SH-SY5Y (cell line): ENCODE data around the gene IGF2R.

ENCODE experiments used
- GATA2 ChIP-seq: IDR thresholded peaks from 2 replicates; pipeline ENCODE4 v1.6.1; 2011; ENCODE audit warnings: mild to moderate bottlenecking, low read depth, low read length
- GATA3 ChIP-seq: IDR thresholded peaks from 2 replicates; pipeline ENCODE4 v1.6.1; 2011; ENCODE audit warnings: low read depth, mild to moderate bottlenecking, low read length, moderate library complexity

The IGF2R gene

GRCh38 chr6:159995405-159995804 lies 26.5 kb downstream of the IGF2R start:
- TF ChIP-seq GATA2, result no peak
- TF ChIP-seq GATA3, result no peak

- TF ChIP-seq GATA2, result no peak
- no peak for TF ChIP-seq GATA3
Observed at GRCh38 chr6:159996087-159996622, 27.3 kb downstream of the IGF2R start.

GRCh38 chr6:159996626-159997497 lies 28.0 kb downstream of the IGF2R start:
- TF ChIP-seq GATA2 (no peak), GATA3 (no peak)

DNA sequence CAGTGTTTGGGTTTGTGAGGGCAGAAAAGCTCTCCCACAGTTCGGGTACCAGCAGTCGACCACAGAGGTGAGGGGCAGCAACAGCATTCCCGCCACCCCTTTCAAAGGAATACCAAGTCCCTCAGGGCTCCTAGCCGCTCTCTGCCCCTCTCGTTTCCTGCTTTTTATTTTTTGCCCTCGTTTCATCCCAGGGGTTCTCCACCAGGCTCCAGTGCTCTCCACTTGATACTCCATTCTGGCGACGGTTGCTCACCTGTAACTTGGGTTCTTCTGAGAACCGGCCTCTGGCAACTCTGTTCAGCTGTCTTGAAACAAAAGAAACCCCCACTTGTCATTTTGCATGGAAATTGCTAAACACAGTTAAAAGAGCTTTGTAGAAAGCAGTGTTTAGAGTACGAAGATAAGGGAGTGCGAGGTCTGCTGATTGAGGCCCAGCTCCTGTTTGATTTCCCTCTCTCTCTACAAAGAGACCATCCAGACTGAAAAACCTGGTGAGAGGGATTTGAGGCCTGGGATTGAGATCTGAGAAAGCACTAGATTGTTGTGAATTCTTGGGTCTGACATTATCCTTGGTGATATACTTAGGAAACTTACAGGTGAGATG lies 28.7 kb downstream of the IGF2R start:
- no peak for TF ChIP-seq GATA2
- TF ChIP-seq GATA3, result no peak

- TF ChIP-seq GATA2, result no peak
- no peak for TF ChIP-seq GATA3
Observed at GRCh38 chr6:159998538-159998937, 29.7 kb downstream of the IGF2R start.

DNA sequence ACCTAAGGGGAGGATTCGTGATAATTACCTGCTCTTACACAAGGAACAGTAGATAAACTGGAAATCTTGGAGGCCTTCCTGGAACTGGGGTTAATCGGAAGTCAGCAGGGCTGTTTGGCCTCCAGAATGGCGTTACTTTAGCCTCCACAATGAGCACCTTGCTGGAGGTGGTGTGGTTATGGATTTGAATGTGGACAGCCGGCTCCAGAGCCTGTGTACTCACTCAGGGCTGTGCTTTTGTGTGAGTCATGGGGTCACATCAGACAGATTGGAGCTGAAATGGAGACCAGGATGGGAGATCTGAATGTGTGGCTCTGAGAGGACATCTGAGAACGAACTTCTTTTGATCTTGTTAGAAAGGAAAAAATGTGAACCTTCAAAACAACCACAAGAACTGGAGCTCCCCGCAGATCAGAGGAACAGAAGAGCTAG lies 30.4 kb downstream of the IGF2R start:
- TF ChIP-seq GATA2 (no peak), GATA3 (no peak)

DNA sequence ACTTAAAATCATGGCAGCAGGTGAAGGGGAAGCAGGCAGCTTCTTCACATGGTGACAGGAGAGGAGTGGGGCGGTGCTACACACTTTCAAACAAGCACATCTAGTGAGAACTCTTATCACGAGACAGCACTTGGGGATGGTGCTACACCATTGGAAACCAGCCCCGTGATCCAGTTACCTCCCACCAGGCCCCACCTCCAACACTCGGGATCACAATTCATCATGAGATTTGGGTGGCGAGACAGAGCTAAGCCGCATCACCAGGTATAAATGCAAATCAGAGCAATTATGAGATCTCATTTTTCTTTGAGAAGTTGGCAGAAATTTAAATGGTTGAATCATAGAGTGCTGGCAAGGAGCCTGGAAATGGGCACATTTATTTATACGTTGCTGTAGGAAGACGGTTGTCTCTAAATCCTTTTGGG lies 31.4 kb downstream of the IGF2R start:
- TF ChIP-seq GATA3, result no peak
- no peak for TF ChIP-seq GATA2

DNA sequence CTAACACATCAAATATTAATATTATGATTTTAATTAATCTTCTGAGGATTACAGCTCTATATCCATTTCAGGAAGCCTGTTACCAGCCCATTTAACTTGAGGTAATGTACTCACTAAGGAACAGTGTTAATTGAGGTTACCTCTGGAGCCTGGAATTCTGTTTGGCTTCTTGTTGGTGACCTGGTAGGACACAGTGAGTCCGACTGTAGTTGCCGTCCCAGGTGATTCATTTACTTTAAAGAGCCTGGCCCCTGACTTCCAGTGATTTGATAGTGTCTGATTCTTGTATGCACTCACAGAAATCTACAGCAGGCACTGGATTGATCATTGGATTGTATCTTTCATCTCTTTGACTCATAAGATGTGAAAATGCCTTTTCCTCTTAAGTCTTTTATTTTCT lies 34.0 kb downstream of the IGF2R start:
- TF ChIP-seq GATA2 (no peak), GATA3 (no peak)

DNA sequence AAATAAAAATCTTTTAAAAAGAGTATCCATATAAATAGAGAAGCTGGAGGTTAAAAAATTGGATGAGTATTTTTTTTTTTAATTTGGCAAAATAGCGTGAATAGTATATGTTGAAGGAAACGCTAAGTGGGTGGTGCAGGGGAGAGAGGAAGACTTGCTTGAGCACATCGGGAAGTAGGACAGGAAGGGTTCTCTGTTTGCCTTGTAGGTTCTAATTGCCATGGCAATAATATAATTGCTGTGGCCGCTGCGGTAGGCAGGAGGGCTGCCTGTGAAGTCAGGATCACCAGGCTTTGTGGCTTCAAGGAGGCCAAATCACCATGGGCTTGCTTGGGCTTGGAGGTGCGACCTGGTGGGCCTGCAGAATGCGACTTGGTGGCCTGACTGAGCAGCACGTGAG lies 35.1 kb downstream of the IGF2R start:
- TF ChIP-seq GATA3, result no peak
- no peak for TF ChIP-seq GATA2

- TF ChIP-seq GATA3 (no peak), GATA2 (no peak)
Observed at GRCh38 chr6:160004419-160005175, 35.7 kb downstream of the IGF2R start.

- TF ChIP-seq GATA3 (no peak), GATA2 (no peak)
Observed at GRCh38 chr6:160005211-160005610, 36.3 kb downstream of the IGF2R start.

- no peak for TF ChIP-seq GATA2
- TF ChIP-seq GATA3, result no peak
Observed at GRCh38 chr6:160005861-160006540, 37.1 kb downstream of the IGF2R start.

DNA sequence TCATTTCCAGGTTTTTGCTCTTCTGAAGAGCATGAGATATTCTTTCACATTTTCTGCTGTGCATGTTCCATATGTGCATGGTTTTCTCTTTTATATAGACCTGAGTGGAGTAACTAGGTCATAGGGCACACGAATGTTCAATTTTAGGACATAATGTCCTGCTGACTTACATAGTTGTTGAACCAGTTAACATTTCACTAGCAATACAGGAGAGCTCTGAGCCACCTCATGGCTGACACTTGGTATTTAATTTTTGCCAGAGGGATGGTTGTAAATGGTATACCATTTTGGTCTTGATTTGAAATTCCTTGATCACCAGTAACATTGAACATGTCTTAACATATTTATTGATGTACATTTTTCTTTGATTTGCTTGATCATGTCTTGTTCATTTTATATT lies 38.3 kb downstream of the IGF2R start:
- no peak for TF ChIP-seq GATA2
- TF ChIP-seq GATA3, result no peak

DNA sequence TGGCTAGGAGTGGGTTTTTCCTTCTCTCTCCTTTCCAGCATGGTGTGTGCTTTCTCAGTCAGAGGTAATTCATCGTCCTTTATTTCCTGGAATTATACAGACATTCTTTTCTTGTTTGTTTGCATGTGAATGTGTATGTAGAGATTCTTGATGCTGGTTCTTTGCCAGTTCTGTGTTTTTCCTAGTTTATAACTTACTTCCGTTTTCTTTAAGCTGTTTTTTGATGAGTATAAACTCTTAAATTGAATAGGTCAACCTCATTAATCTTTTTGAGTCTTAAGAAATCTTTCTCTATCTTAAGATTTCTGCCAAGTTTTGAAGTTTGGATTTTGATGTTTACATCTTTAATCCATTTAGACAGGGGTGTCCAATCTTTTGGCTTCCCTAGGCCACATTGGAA lies 38.7 kb downstream of the IGF2R start:
- TF ChIP-seq GATA2 (no peak), GATA3 (no peak)
